Suppressor macrophage treated with lipopolysaccharide for 1 hour (primary cell): ENCODE results near the gene PKD1.
"Not testable (repeated sequence)": the region's sequence is repeated elsewhere in the genome, so short reads cannot be mapped to it uniquely, and the experiment has no call there.

Experiments used
- DNase-seq, 3 donors: peaks; one replicate each; pipeline ENCODE4 v3.0.0-alpha.2; 2020 to 2022

Gene PKD1

DNA sequence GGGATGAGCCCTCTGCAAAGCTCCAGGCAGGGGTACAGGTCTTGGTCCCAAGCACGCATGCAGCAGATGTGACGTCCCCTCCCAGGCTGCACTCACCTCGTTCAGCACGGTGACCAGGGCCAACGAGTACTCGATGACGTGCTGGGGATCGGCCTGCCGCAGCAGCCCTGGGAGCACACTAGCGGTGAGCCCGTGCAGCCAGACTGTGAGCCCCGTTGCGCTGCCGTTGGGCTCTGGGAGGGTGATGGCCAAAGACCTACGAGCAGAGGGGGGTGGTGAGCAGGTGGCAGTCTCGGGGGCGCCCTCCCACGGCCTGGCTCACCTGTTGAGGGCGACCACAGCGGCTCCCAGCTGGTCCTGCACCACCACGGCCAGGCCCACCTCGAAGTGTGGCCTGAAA, 29.9 kb downstream of the PKD1 start:
- DNase-seq = not testable (repeated sequence)

DNA sequence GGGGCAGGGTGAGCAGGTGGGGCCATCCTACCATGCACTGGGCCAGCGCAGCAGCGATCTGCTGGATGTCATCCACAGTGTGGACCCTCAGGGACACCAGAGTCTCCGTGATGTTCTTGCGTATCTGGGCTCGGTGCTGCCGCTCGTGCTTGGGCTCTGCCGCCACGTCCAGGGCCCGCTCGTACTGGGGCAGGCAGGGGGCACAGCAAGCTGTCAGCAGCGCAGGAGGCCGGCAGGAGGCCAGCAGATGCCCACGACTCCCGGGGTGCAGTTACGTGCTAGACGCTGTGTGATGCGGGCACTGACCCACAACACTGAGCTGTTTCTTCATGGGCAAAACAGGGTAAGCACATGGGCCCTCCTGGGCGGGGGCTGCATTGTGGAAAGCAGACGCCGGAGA, 30.4 kb downstream of the PKD1 start:
- DNase-seq = not testable (repeated sequence)

- not testable (repeated sequence) for DNase-seq
These were observed 31.2 kb downstream of the PKD1 start for GRCh38 chr16:2104464-2104863.

- no peak for DNase-seq
These were observed 33.2 kb downstream of the PKD1 start for GRCh38 chr16:2102471-2102870.

DNA sequence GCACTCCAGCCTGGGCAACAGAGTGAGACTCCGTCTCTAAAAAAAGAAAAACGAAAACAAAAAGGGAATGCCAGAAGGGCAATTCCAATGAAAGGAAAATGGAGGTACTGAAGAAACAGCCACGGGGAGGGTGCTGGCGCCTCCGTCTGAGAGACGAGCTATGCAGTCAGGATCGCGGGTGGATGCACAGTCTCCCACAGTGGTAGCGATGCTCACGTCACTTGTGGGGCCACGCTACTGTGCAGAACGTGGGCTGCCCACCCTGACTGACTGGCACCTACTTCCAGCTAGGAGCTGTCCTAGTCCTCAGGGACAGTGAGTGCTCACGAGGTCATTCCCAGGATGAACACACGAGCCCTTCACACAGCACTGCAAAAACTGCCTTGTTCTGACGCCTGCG, 34.1 kb downstream of the PKD1 start:
- not testable (repeated sequence) for DNase-seq

DNA sequence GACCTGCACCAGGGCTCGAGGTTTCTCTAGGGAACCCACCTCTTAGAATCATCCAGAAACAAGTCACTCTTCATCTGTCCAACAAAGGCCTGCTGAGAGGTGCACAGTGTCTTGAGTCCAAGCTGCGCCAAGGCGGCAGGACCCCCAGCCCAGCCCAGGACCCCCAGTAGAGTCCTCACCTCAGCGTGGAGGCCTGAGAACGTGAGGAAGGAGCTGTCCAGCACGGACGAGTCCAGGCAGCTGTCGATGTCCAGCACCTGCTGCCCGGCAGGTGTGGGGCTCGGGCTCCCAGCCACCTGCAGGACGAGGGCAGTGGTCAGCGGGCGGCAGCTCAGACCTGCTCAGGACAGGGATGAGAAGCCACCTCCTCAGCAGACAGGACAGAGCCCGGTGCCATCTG, 38.0 kb downstream of the PKD1 start:
- not testable (repeated sequence) for DNase-seq

DNA sequence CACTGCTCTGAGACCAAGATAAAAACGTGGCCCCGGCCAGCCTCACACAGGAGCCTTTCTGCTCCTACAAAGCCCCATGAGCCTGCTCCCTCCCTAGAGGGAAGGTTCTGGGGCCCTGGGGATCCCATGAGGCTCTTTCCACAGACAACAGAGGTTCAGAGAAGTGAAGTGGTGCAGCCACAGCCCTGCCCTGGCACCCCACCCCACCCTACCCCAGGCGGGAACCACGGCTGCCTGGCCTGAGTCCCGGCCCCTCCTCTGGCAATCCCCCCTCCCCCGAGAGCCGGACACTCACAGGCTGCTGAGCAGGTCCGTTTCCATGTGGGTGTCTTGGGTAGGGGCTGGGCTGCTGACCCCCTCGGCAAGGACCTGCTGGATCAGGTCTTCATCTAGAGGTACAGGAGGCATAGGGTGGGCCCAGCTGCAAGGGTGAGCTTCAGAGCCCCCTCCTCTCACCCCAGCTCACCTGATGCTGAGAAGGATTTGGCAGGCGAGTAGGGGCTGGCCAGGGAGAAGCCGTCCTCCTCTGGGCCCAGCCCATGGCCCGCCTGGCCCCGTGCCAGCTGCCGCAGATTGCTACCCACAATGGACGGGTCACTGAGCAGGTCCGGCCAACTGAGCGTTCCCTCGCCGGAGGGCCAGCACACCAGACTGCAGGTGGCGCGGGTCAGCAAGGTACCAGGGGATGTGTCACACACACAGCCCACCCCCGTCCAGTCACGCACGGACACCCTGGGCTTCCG, 38.7 kb downstream of the PKD1 start:
- DNase-seq = no peak

GRCh38 chr16:2095918-2096582, 39.6 kb downstream of the PKD1 start:
- no peak for DNase-seq

DNA sequence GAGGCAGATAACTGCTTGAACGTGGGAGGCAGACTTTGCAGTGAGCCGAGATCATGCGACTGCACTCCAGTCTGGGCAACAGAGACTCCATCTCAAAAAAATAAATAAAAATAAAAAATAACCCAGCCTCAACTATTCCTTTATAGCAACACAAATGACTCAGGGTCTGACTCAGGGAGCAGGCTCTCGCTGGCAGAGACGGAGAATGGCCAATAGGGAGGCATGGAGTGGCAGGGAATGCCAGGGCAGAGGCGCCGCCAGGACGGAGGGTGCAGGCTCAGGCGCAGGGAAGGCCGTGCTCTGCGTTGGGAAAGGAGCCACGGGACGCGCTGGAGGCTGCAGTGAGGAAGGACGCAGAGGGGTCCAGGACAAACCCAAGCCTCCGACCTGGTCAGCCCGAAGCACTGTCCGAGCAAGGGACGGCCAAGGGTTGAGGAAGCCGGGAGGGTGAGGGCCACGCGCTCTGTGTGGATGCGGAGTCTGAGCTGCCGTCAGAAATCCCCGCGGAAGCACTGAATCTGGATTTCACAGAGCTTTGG, 40.3 kb downstream of the PKD1 start:
- DNase-seq = no peak

GRCh38 chr16:2093793-2094192, 41.9 kb downstream of the PKD1 start:
- DNase-seq = no peak

- no peak for DNase-seq
These were observed 42.8 kb downstream of the PKD1 start for GRCh38 chr16:2092866-2093265.

GRCh38 chr16:2092256-2092620, 43.5 kb downstream of the PKD1 start:
- DNase-seq = no peak

DNA sequence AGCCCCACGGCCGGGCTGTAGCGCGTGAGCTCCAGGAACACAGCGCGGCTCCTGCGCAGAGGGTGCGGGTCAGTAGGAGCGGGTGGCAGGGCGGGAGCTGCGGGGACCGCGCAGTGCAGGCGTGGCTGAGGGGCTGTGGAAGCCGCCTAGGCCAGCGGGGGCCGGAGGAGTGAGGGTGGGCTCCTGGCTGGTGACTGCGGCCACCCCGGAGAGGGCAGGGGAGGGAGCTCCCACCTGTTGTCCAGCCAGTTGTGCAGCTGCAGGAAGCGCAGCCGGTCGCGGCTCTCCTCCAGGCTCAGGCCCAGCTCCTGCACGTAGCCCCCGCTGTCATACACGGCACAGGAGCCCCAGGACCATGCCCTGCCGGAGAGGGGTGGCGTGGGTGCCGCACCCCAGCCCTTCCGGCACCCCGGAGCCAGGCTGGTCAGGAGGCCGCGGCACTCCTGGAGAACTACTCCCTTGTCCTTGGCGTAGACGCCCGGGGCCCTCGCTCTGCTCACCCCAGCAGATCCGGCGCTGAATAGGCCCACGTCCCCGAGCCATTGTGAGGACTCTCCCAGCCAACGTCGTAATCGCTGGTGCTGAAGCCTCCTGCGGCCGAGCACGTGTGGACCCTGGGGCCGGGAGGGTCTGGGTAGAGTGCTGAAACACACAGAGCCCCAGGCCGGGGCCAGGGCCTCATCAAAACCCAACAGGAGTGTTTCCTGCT, 44.0 kb downstream of the PKD1 start:
- no peak for DNase-seq

DNA sequence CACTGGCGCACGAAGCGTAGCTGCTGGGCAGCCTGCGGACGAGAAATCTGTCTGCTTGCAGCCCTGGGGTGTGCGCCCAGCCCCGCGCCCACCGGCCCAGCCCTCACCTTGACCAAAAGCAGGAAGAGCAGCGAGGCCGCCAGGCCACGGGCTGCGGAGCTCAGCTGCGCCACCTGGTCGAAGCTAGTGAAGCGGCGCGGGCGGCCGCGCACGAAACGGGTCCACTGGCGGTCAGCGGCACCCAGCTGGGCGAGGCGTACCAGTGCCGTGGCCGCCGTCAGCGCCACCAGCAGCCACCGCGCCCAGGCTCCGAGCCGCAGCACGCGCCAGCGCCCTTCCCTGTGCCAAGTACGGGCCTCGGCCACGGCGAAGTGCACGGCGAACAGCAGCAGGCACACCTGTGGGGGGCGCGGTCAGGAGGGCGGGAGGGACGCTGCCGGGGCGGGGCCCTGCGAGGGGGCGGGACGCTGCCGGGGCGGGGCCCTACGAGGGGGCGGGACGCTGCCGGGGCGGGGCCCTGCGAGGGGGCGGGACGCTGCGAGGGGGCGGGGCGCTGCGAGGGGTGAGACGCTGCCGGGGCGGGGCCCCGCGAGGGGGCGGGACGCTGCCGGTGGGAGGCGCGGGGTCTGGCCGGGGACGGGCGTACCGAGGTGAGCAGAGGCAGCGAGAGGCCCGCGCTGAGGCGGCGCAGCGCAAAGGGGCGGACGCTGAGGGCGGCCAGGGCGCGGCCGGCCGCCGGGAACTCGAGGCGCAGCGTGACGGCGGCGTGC, 44.7 kb downstream of the PKD1 start:
- DNase-seq = peak in 2 of 3 donors; percentile 1 to 10

GRCh38 chr16:2090481-2090776, 45.3 kb downstream of the PKD1 start:
- no peak for DNase-seq

GRCh38 chr16:2089706-2090480, 45.8 kb downstream of the PKD1 start:
- DNase-seq = no peak

- DNase-seq = no peak
These were observed 46.8 kb downstream of the PKD1 start for GRCh38 chr16:2088759-2089358.

DNA sequence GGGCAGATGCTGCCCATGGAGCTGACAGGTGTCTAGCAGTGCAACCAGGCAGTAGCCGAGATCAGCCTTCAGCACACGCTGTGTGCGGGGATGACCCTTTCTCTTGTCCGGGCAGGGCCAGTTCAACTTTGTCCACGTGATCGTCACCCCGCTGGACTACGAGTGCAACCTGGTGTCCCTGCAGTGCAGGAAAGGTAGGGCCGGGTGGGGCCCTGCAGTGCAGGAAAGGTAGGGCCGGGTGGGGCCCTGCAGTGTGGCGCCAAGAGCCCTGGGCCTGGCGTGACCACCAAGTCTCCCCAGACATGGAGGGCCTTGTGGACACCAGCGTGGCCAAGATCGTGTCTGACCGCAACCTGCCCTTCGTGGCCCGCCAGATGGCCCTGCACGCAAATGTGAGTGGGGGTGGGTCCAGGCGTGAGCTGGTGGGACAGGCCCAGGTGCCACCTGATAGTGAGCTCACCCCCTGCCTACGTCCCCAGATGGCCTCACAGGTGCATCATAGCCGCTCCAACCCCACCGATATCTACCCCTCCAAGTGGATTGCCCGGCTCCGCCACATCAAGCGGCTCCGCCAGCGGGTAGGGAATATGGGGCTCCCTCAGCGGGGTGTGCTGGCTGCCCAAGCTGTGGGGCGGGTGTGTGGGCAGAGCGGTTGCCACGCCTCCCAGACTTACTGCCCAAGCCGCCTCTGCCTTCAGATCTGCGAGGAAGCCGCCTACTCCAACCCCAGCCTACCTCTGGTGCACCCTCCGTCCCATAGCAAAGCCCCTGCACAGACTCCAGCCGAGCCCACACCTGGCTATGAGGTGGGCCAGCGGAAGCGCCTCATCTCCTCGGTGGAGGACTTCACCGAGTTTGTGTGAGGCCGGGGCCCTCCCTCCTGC, 47.7 kb downstream of the PKD1 start:
- DNase-seq = no peak

DNA sequence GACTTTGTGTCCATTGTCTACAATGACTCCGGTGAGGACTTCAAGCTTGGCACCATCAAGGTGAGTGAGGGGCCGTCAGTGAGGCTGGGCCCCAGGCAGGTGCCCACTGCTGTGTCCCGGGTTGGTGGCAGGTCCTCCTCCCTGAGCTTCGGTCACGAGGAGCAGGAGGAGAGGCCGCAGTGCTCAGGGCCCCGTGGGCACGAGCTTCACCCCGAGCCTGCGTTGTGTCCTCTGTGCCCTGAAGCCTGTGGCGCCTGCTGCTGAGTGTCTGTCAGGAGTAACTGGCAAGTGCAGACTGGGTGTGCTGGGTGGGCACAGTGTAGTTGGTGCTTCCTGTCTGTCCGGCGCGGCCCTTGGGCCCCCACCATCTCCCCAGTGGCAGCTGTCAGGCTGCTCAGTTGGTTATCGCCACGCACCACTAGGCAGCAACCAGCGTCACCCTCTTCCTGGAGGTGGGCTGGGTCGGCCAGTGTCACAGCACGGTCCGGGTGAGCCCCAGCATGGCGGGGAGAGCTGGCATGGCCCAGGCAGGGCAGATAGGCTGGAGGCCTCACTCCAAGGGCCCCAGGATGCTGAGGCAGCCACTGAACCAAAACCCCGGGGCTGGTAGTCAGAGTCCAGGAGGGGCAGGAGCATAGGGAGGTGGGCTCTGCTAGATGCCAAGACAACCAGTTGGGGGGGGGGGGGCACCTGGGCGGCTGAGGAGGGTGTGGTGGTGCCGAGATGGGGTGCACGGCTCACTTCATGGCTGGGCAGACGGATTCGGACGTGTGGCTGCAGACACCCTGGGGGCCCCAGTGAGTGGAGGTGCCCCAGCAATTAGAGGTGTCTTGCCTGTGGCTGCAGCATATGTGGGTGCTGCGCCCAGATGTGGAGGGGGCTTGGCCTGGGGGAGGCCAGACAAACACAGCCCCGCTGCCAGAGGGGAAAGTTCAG, 48.6 kb downstream of the PKD1 start:
- DNase-seq = no peak
